Umbilical cord (tissue), 2 donors: Measurements from ENCODE around the gene PTPN1. TPM values are rescaled to one million over a fixed set of nuclear protein-coding genes. Genes with fewer than 3 reads are reported as not detected.
"Not testable (repeated sequence)": the region's sequence is repeated elsewhere in the genome, so short reads cannot be mapped to it uniquely, and the experiment has no call there.

Experiments
- DNase-seq: peaks from one replicate; pipeline ENCODE4 v3.0.0-alpha.2; 2015; ENCODE audit warnings: low spot score
- total RNA-seq: library from RNA; depleted of rRNA; stranded (reverse); fragments of >200 nt; gene quantifications from one replicate; pipeline ENCODE4 v1.2.3, GENCODE V29; 2014; ENCODE audit warnings: low replicate concordance; ENCODE audit not compliant: insufficient read depth

PTPN1 gene
- total RNA-seq, 1 donor from 2014 or later: 22.1 TPM

- no peak for DNase-seq
These were observed 28.4 kb upstream of the PTPN1 start for GRCh38 chr20:50481741-50482140.

DNA sequence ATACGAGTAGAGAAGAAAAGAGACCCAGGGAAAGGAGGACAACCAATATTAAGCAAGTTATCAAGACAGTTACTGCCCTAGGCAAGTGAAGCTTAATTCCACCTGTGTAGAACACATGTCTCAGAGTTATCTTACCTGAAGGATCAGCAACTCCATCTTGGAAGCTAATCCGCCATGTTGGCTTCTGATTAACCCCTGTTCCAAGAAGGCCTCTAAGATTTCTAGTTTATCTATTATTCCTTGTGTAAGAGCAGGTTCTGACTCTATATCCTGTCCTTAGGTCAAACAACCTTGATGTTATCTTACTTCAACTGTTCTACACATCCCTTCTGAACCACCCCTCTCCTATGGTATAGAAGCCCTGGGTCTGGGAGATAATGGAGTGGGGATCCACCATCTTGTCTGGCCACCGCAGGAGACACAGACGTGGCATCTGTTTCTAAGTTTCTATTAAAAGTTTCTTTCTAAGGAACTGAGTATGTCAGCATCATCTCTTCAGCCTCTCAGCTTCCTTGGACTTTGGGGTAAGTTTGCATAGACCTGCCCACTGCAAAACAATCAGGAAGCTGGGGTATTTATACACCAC, 27.7 kb upstream of the PTPN1 start:
- no peak for DNase-seq

- DNase-seq: no peak
These were observed 25.8 kb upstream of the PTPN1 start for GRCh38 chr20:50484271-50484976.

GRCh38 chr20:50487397-50487796, 22.8 kb upstream of the PTPN1 start:
- DNase-seq: no peak

DNA sequence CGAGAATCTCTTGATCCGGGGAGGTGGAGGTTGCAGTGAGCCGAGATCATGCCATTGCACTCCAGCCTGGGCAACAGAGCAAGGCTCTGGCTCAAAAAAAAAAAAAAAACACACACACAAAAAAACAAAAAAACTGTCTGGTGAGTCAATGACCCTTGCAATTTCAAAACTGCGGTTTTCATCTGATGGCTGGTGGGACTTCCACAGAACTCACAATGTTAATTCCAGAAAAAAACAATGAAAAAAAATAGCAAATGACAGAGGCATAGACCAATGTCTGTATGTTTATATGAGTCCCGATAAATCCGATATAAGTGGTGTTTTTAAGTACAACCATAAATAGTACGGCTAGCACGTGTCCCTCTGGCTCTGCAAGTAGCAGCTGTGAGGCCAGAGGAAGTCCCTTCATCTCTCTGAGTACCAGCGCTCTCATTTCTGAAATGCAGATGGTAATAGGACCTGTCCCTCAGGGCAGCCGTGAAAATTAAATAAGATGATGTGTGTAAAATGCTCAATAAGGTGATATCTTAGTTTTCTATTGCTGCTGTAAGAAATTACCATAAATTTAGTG, 21.9 kb upstream of the PTPN1 start:
- DNase-seq: no peak

DNA sequence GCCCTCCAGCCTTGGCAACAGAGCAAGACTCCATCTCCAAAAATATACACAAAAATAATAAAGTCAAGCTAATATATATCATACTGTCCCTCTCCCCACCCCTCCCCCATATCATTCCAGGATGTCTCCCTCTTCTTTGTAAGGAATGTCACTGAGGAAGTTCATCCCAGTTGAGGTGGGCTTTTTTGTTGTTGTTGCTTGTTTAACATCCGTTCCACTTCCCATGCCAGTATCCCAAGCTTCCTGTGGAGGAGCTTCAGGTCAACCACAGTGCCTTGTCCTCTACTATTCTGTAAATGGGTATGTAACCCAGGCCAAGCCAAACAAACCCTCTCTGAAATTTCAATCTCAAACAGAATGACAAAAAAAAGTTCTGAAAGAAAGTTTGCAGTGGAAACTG, 19.0 kb upstream of the PTPN1 start:
- no peak for DNase-seq

- no peak for DNase-seq
These were observed 18.1 kb upstream of the PTPN1 start for GRCh38 chr20:50491926-50492634.

DNA sequence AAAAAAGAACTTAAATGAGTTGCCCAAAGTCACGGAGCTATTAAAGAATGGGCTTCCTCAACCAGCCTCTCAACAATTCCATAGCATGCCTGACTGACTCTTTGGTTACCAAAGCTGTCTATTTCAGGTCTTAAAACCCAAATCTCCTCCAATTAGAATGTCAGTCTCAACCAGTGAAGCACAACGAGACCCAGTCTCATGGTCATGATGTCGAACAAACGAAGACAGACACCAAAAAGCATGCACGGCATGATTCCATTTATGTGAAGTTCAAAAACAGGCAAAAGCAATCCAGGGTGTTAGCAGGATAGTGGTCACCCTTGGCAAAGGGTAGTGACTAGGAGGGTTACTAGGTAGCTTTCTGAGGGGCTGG, 16.3 kb upstream of the PTPN1 start:
- no peak for DNase-seq

DNA sequence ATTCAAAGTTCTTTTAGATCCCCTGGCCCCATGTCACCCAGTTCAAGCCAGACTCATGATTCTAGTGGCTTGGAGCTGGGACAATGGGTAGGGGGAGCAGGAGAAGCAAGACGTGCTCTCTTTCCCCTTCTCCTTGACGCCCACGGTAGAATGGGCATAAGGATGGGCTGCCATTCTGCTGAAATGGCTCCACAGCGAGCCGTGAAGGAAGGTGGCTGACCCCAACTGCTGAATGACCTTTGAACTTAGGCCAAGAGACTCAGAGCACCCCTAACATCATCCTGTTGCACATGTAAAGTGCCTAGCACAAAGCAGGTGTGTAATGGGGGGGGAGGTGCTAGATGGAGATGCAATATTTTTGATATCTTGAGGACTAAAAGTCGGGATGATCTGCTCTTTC, 15.8 kb upstream of the PTPN1 start:
- no peak for DNase-seq

DNA sequence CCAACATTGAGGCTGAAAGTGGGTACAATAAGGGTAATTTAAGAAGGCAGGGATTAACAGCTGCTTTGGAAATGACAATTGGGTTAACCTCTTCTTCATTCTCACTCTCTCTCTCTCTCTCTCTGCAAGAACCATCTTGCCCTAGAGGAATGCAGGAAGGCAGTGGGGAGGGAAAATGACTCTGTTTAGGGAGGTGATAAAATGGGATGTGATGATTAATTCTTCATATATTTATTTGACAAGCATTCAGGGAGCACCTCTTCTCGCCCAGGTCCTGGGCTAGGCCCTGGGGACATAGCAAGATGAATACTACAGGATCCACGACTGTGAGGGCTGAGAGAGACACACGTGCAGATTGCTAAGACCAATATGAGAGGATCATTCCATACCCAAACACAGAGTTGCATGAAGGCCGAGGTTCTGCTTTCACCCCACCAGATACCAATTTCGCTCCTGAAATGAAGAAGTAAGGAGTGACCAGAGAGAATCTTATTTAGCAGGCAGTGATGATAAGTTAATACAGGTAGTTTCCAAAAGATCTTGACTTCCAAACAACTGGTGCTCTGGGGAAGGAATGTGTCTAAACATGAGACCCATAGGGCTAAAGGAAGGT, 13.3 kb upstream of the PTPN1 start:
- no peak for DNase-seq

GRCh38 chr20:50498071-50498776, 12.0 kb upstream of the PTPN1 start:
- DNase-seq: no peak

GRCh38 chr20:50499938-50500337, 10.2 kb upstream of the PTPN1 start:
- no peak for DNase-seq

GRCh38 chr20:50501972-50502745, 8.0 kb upstream of the PTPN1 start:
- DNase-seq: no peak

DNA sequence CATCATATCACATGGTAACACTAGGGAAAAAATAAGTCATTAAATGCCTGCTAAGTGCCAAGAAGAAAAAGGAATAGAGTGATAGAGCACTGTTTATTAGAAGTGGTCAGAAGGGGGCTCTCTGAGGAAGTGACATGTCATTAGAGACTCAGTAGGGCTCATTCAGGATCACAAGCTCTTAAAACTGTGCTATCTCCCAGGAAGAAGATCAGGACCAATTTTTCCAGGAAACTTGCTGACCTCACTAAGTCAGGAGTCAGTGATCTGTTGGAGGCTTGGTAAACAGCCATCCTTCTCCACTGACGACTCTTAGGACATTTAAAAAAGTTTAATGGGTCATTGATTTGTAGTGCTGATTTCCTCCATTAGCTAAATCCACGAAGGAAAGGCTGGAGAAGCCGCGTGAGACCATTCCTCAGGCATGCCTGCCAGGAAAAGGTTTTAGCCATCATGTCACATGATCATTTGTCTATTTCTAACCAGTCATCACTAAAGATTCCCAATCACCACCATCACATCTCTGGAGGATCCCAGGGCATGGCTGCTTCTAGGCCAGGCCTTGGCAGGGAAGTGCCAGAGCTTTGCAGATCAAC, 5.9 kb upstream of the PTPN1 start:
- no peak for DNase-seq

GRCh38 chr20:50506270-50506579, 4.0 kb upstream of the PTPN1 start:
- no peak for DNase-seq

GRCh38 chr20:50507745-50508144, 2.4 kb upstream of the PTPN1 start:
- not testable (repeated sequence) for DNase-seq

DNA sequence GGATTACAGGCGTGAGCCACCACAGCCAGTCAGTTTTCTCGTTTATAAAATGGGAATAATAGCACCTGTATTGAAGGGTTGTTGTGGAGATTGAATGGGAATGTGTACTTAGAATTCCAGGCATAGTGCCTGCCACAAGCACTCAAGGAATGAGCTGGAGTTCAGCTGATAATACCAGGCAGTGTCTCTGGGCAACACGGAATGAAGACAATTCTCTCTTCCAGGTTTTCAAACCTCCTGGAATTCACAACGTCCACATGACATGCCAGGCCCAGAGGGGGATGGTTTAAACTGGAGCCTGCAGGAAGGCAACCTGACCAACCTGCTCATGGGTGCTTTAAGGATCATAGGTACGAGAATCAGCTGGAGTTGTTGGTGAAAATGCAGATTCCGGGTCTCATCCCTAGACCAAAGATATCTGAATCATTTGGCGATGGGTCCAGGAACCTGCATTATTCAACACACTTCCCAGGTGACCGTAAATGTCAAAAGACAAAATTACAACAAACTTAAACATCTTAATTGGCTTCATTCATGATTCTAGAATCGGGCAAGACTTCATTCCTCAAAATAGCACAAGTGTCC, 1.9 kb upstream of the PTPN1 start:
- no peak for DNase-seq

- DNase-seq: no peak
These were observed 741 bp downstream of the PTPN1 start for GRCh38 chr20:50510706-50511542.

- no peak for DNase-seq
These were observed 2.1 kb downstream of the PTPN1 start for GRCh38 chr20:50512323-50512722.
